ENCODE results near the gene SH3RF3.

- TF ChIP-seq POLR2A (IDR thresholded peaks at IDR 0.05) (no peak), CTCF (IDR thresholded peaks at IDR 0.05) (no peak)
Measured at GRCh38 chr2:109403841-109404201, 274.8 kb downstream of the SH3RF3 start.

Data from vagina (tissue), 2 donors.